ENCODE measurements around the gene RNF141. TPM values are rescaled to one million over a fixed set of nuclear protein-coding genes. Genes with fewer than 3 reads are reported as not detected.

The RNF141 gene
- total RNA-seq, 1 experiment from 2014 or later = 39.5 TPM

GRCh38 chr11:10490398-10491241, 50.4 kb downstream of the RNF141 start:
- peak; percentile 99 for DNase-seq (ENCODE audit: low read depth)
- in situ Hi-C loops (cut with HindIII; ENCODE audit: low pct_unique_long_range_greater_than_20kb, low sequenced_read_pairs) = no loop called here

- DNase-seq (ENCODE audit: low read depth) = no peak
- in situ Hi-C loops (cut with HindIII; ENCODE audit: low pct_unique_long_range_greater_than_20kb, low sequenced_read_pairs) = no loop called here
Measured at GRCh38 chr11:10490032-10490397, 51.0 kb downstream of the RNF141 start.

GRCh38 chr11:10488934-10489691, 51.9 kb downstream of the RNF141 start:
- in situ Hi-C loops (cut with HindIII; ENCODE audit: low pct_unique_long_range_greater_than_20kb, low sequenced_read_pairs) = no loop called here
- DNase-seq (ENCODE audit: low read depth) = peak; percentile 66

GRCh38 chr11:10488121-10488933, 52.7 kb downstream of the RNF141 start:
- peak; percentile 74 for DNase-seq (ENCODE audit: low read depth)
- in situ Hi-C loops (cut with HindIII; ENCODE audit: low pct_unique_long_range_greater_than_20kb, low sequenced_read_pairs) = no loop called here

GRCh38 chr11:10487002-10487647, 53.9 kb downstream of the RNF141 start:
- DNase-seq (ENCODE audit: low read depth) = no peak
- in situ Hi-C loops (cut with HindIII; ENCODE audit: low pct_unique_long_range_greater_than_20kb, low sequenced_read_pairs) = no loop called here

GRCh38 chr11:10486161-10486840, 54.7 kb downstream of the RNF141 start:
- no peak for DNase-seq (ENCODE audit: low read depth)
- in situ Hi-C loops (cut with HindIII; ENCODE audit: low pct_unique_long_range_greater_than_20kb, low sequenced_read_pairs) = no loop called here

GRCh38 chr11:10485646-10486045, 55.3 kb downstream of the RNF141 start:
- in situ Hi-C loops (cut with HindIII; ENCODE audit: low pct_unique_long_range_greater_than_20kb, low sequenced_read_pairs) = no loop called here
- DNase-seq (ENCODE audit: low read depth) = no peak

GRCh38 chr11:10484461-10485180, 56.4 kb downstream of the RNF141 start:
- DNase-seq (ENCODE audit: low read depth) = no peak
- in situ Hi-C loops (cut with HindIII; ENCODE audit: low pct_unique_long_range_greater_than_20kb, low sequenced_read_pairs) = no loop called here

- in situ Hi-C loops (cut with HindIII; ENCODE audit: low pct_unique_long_range_greater_than_20kb, low sequenced_read_pairs) = no loop called here
- no peak for DNase-seq (ENCODE audit: low read depth)
Measured at GRCh38 chr11:10483584-10483983, 57.4 kb downstream of the RNF141 start.

GRCh38 chr11:10483174-10483573, 57.8 kb downstream of the RNF141 start:
- DNase-seq (ENCODE audit: low read depth) = no peak
- in situ Hi-C loops (cut with HindIII; ENCODE audit: low pct_unique_long_range_greater_than_20kb, low sequenced_read_pairs) = no loop called here

GRCh38 chr11:10481560-10482349, 59.2 kb downstream of the RNF141 start:
- in situ Hi-C loops (cut with HindIII; ENCODE audit: low pct_unique_long_range_greater_than_20kb, low sequenced_read_pairs) = no loop called here
- DNase-seq (ENCODE audit: low read depth) = no peak

GRCh38 chr11:10480760-10481159, 60.2 kb downstream of the RNF141 start:
- in situ Hi-C loops (cut with HindIII; ENCODE audit: low pct_unique_long_range_greater_than_20kb, low sequenced_read_pairs) = no loop called here

GRCh38 chr11:10480026-10480425, 61.0 kb downstream of the RNF141 start:
- DNase-seq (ENCODE audit: low read depth) = no peak
- in situ Hi-C loops (cut with HindIII; ENCODE audit: low pct_unique_long_range_greater_than_20kb, low sequenced_read_pairs) = no loop called here

More at GRCh38 chr11:10480760-10481159, 60.2 kb downstream of the RNF141 start:
- no peak for DNase-seq (ENCODE audit: low read depth)

- in situ Hi-C loops (cut with HindIII; ENCODE audit: low pct_unique_long_range_greater_than_20kb, low sequenced_read_pairs) = no loop called here
- no peak for DNase-seq (ENCODE audit: low read depth)
Measured at GRCh38 chr11:10478574-10479550, 62.1 kb downstream of the RNF141 start.

GRCh38 chr11:10478066-10478465, 62.9 kb downstream of the RNF141 start:
- in situ Hi-C loops (cut with HindIII; ENCODE audit: low pct_unique_long_range_greater_than_20kb, low sequenced_read_pairs) = no loop called here
- no peak for DNase-seq (ENCODE audit: low read depth)
